HL-60 (cell line): ENCODE results near the gene EIF5A.

Experiments used
- DNase-seq, 2 experiments: peaks; one replicate each; pipeline ENCODE4 v3.0.0-alpha.2; 2010 to 2020; ENCODE audit warnings: low read depth in 1 of 2, low spot score in 1 of 2
- H3K27ac ChIP-seq: fragments of 250-450 bp; sonication (Bioruptor Pico); replicated peaks from 2 replicates; pipeline ENCODE4 v1.5.1; 2020; ENCODE audit warnings: mild to moderate bottlenecking, moderate library complexity
- H3K27me3 ChIP-seq: fragments of 250-450 bp; sonication (Bioruptor Pico); 2 replicates; pipeline ENCODE4 v1.5.1; 2021; ENCODE audit warnings: mild to moderate bottlenecking, moderate library complexity; ENCODE audit not compliant: insufficient read depth, poor library complexity, severe bottlenecking
- H3K4me3 ChIP-seq: replicated peaks from 2 replicates; pipeline ENCODE4 v1.5.1; 2011; ENCODE audit warnings: mild to moderate bottlenecking, control low read depth, low read length; ENCODE audit not compliant: insufficient read depth
- GABPA ChIP-seq: IDR thresholded peaks from 2 replicates; pipeline ENCODE4 v1.6.1; 2012; ENCODE audit warnings: low read depth
- POLR2AphosphoS5 ChIP-seq: IDR thresholded peaks from 2 replicates; pipeline ENCODE4 v1.6.1; 2012; ENCODE audit warnings: low read depth
- SPI1 ChIP-seq: IDR thresholded peaks from 2 replicates; pipeline ENCODE4 v1.6.1; 2012; ENCODE audit warnings: low read depth, mild to moderate bottlenecking, borderline replicate concordance
- TF ChIP-seq, protein P1 (sequence below): IDR thresholded peaks from one replicate; pipeline ENCODE4 v1.5.1; 2011; ENCODE audit warnings: low read length, control low read depth, inconsistent platforms; ENCODE audit not compliant: insufficient read depth
- TF ChIP-seq, protein P2 (sequence below): IDR thresholded peaks from 2 replicates; pipeline ENCODE4 v1.6.1; 2012; ENCODE audit warnings: low read depth; ENCODE audit not compliant: insufficient replicate concordance

The EIF5A gene

DNA sequence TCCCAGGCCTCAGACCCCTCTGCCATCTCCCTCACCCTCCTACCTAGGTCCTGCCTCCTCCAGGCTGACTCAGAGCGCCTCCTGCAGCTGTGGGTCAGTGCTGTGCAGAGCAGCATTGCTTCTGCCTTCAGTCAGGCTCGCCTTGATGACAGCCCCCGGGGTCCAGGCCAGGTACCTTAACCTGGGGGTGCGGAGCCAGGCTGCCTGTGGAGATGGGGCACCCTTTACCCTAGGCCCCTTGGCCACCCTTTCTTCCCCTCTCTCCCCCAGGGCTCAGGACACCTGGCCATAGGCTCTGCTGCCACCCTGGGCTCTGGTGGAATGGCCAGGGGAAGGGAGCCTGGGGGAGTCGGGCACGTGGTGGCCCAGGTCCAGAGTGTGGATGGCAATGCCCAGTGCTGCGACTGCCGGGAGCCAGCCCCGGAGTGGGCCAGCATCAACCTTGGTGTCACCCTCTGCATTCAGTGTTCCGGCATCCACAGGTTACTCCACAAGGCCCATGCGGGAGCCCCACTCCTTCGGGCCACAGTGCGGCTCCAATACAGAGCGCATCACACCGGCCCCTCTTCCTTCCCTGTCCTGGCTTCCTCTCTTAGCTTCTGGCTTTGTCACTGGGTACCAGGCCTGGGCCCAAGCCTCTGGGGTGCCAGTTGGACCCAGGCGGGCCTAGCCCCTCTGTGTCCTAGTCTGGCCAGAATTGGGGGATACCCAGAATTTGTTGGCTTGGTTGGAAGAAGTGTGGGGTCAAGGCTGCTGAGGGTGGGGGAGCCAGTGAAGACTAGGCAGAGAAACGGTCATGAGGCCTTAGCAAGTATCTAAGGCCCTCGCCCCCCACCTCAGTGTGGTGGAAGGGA lies 39.6 kb downstream of the EIF5A start:
- Histone ChIP-seq H3K27me3 (no peaks in the 10 kb centered on the region), H3K4me3 (no peak overlapping the region), H3K27ac (no peak overlapping the region)
- no peak for DNase-seq
- TF ChIP-seq, protein P1, sequence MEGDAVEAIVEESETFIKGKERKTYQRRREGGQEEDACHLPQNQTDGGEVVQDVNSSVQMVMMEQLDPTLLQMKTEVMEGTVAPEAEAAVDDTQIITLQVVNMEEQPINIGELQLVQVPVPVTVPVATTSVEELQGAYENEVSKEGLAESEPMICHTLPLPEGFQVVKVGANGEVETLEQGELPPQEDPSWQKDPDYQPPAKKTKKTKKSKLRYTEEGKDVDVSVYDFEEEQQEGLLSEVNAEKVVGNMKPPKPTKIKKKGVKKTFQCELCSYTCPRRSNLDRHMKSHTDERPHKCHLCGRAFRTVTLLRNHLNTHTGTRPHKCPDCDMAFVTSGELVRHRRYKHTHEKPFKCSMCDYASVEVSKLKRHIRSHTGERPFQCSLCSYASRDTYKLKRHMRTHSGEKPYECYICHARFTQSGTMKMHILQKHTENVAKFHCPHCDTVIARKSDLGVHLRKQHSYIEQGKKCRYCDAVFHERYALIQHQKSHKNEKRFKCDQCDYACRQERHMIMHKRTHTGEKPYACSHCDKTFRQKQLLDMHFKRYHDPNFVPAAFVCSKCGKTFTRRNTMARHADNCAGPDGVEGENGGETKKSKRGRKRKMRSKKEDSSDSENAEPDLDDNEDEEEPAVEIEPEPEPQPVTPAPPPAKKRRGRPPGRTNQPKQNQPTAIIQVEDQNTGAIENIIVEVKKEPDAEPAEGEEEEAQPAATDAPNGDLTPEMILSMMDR, result no peak
- no peak for TF ChIP-seq GABPA

DNA sequence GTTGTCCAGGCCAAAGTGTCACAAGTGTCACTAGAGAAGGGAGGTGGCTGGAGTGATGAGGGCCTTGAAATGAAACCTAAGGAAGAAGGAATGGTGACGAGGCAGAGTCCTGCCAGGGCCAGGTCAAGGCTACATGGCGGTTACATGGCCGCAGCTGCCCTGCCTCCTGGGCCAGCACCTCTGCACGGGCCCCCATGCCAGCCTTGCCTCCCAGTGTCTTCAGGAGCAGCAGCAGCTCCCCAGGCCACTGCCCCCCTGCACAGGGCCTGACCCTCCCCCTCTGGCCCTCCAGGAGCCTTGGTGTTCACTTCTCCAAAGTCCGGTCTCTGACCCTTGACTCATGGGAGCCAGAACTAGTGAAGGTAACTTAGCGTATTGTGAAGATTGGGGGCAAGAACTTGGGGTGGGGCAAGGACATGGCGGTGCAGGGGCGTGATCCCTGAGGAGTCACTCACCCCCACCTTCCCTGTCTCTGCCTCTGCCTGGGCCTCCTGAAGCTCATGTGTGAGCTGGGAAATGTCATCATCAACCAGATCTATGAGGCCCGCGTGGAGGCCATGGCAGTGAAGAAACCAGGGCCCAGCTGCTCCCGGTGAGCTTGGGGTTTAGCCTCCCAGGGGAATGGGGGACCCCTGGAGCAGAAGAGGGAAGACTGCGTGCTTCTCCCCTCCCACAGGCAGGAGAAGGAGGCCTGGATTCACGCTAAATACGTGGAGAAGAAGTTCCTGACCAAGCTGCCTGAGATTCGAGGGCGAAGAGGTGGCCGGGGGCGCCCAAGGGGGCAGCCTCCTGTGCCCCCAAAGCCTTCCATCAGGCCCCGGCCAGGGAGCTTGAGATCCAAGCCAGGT lies 40.4 kb downstream of the EIF5A start:
- Histone ChIP-seq H3K27me3 (no peaks in the 10 kb centered on the region), H3K4me3 (no peak overlapping the region), H3K27ac (no peak overlapping the region)
- TF ChIP-seq, protein P2, sequence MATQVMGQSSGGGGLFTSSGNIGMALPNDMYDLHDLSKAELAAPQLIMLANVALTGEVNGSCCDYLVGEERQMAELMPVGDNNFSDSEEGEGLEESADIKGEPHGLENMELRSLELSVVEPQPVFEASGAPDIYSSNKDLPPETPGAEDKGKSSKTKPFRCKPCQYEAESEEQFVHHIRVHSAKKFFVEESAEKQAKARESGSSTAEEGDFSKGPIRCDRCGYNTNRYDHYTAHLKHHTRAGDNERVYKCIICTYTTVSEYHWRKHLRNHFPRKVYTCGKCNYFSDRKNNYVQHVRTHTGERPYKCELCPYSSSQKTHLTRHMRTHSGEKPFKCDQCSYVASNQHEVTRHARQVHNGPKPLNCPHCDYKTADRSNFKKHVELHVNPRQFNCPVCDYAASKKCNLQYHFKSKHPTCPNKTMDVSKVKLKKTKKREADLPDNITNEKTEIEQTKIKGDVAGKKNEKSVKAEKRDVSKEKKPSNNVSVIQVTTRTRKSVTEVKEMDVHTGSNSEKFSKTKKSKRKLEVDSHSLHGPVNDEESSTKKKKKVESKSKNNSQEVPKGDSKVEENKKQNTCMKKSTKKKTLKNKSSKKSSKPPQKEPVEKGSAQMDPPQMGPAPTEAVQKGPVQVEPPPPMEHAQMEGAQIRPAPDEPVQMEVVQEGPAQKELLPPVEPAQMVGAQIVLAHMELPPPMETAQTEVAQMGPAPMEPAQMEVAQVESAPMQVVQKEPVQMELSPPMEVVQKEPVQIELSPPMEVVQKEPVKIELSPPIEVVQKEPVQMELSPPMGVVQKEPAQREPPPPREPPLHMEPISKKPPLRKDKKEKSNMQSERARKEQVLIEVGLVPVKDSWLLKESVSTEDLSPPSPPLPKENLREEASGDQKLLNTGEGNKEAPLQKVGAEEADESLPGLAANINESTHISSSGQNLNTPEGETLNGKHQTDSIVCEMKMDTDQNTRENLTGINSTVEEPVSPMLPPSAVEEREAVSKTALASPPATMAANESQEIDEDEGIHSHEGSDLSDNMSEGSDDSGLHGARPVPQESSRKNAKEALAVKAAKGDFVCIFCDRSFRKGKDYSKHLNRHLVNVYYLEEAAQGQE, result no peak
- no peak for TF ChIP-seq POLR2AphosphoS5
- TF ChIP-seq GABPA, result no peak
- TF ChIP-seq, protein P1, result no peak
- TF ChIP-seq SPI1, result no peak
- no peak for DNase-seq

DNA sequence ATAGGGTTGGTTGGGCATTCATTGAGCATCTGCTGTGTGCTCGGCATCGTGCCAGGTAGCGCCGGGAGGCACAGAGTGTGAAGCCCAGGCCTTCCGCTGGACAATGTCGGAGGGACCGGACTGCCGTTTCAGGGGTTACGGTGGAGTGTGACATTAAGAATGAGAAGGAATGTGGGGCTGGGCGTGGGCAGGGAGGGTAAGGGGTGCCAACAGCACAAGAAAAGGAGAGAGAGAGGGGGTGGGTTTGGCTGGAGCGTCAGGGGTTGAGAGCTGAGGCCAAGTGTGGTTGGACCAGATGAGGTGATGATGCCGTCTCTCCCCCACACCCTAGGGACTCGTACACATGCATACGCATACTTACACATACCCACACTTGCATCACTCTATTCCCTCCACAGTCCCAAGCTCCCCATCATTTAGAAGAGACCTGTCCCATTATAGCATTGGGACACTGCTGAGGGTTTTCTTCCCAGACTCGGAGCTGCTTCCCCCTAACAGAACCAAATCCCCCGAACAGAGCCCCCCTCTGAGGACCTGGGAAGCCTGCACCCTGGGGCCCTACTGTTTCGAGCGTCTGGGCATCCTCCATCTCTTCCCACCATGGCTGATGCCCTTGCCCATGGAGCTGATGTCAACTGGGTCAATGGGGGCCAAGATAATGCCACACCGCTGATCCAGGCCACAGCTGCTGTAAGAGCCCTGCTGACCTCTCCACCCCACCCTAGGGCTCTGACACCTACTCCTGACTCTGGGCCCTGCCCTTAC lies 41.2 kb downstream of the EIF5A start:
- TF ChIP-seq, protein P1, result no peak
- TF ChIP-seq GABPA, result no peak
- TF ChIP-seq, protein P2, result no peak
- no peak overlapping the region for H3K4me3 ChIP-seq
- H3K27me3 ChIP-seq, result no peaks in the 10 kb centered on the region
- H3K27ac ChIP-seq, result no peak overlapping the region
- no peak for DNase-seq
